Kidney tubule cell (primary cell): Measurements from ENCODE around the gene MAT2A.
"Not testable (repeated sequence)": the region's sequence is repeated elsewhere in the genome, so short reads cannot be mapped to it uniquely, and the experiment has no call there.

Source experiments
- DNase-seq: peaks from one replicate; pipeline ENCODE4 v3.0.0-alpha.2; 2018; ENCODE audit warnings: low spot score

The MAT2A gene

GRCh38 chr2:85524336-85524908 lies 14.5 kb upstream of the MAT2A start:
- DNase-seq: no peak

- no peak for DNase-seq
Measured at GRCh38 chr2:85525029-85525428, 13.9 kb upstream of the MAT2A start.

GRCh38 chr2:85525567-85525966 lies 13.4 kb upstream of the MAT2A start:
- DNase-seq: no peak

DNA sequence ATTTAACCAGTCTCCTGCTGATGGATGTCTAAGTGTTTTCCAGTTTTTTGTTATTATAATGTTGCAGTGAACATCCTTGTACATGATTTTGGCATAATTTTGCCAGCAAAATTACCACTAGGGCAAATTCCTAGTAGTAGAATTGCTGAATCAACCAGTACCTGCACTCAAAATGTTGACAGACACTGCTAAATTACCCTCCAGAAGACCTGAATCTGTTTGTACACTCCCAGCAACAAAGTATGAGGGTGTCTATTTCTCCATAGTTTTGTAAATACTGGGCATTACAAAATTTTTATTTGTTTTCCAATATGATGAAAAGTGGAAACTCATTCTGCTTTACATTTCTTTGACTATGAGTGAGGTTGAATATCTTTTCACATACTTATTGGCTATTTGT lies 11.2 kb upstream of the MAT2A start:
- no peak for DNase-seq

- no peak for DNase-seq
Measured at GRCh38 chr2:85528355-85528754, 10.6 kb upstream of the MAT2A start.

DNA sequence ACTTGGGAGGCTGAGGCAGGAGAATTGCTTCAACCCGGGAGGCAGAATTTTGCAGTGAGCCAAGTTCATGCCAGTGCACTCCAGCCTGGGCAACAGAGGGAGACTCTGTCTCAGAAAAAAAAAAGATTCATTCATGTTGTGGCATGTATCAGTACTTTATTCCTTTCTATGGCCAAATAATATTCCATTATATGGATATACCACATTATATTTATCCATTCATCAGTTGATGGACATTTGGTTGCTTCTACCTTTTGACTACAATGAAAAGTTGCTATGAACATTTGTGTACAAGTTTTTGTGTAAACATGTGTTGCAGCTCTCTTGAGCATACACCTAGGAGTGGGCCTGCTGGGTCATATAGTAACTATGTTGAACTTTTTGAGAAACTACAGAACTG lies 9.2 kb upstream of the MAT2A start:
- no peak for DNase-seq

- no peak for DNase-seq
Measured at GRCh38 chr2:85531589-85531988, 7.4 kb upstream of the MAT2A start.

DNA sequence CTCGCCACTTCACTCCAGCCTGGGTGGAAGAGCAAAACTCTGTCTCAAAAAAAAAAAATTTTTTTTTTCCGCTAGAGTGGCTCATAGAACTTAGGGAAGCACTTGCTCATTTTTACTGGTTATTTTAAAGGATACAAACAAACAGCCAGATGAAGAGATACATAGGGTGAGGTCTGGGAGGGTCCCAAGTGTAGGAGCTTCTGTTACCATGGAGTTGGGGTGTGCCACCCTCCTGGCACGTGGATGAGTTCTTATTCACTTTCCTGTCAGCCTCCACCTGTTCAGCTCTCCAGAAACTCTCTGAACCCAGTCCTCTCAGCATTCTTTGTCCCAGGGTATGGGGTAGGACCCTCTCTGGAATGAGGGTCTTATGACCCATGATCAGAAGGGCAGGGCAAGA lies 4.9 kb upstream of the MAT2A start:
- DNase-seq: no peak

DNA sequence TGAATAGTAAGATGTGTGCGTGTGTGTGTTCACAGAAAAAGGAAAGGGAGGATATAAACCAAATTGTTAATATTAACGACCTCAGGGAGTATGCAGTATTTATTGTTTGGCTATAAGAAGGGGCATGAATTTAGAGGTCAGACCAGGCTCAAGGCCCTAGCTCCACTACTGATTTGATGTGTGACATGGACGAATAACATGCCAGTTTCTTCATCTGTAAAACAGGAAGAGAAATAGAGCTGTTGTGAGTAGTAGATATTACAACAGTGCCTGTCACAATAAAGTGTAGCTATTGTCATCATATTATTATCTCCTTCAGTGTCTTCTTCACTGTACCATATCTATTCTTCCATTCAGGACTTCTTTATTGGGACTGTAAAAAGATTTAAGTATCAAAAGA lies 4.1 kb upstream of the MAT2A start:
- no peak for DNase-seq

DNA sequence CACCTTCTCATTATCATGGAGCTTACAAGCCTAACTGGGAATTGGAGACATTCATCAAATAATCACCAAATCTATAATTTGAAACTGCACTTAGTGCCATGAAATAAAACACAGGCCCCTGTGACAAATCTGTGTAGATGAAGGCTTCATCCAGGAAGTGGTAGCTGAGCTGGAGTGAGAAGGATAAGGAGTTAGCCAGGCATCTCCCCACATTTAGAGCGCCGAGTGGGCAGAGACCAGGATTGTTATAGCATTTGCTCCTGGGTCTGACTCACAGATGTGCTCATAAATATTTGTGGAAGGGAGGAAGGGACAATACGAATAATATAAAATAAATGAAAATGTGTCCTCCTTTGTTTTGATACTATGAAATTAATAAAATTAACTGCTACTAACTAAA lies 2.5 kb upstream of the MAT2A start:
- peak; percentile 77 for DNase-seq

DNA sequence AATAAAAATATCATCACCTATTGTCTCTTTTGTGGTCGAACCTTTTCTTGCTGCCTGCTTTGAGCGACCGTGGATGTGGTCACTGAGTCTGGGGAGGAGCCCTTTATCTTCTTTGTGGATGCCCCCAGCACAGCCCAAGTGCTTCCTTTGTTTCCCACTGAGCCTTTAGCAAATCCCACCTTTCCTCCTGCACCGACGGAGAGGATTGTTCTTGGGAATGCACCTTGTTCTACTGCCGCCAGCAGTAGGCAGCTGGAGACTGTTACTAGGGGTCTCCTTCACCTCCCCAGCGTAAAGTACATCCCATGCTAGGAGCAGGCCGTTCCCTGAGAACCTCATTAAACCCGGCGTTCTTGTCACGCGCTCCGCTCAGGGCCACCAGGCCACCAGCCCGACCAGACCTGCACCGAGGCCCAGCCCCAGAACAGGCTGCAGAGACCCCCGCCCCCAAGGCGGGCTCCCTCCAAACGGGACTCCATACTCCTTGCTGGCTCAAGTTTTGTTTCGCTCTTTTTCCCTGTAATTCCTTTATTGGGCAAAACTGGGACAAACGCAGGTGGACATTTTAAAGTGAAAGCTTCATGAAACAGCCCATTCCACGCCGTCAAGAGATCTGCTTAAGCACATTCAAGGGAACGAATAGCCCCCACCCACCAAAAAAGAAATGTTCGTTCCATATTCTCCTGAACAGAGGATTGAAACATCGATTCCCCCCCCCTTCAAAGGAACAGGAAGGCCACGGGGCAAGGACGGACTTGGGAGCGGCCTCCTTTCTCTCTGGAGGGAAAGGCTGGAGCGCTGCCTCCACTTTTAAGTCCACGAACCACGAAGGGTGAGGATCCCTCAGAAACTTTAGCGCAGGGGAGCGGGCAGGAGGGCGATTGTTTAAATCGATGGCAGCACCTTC lies 1.1 kb upstream of the MAT2A start:
- peak; percentile 55 for DNase-seq

DNA sequence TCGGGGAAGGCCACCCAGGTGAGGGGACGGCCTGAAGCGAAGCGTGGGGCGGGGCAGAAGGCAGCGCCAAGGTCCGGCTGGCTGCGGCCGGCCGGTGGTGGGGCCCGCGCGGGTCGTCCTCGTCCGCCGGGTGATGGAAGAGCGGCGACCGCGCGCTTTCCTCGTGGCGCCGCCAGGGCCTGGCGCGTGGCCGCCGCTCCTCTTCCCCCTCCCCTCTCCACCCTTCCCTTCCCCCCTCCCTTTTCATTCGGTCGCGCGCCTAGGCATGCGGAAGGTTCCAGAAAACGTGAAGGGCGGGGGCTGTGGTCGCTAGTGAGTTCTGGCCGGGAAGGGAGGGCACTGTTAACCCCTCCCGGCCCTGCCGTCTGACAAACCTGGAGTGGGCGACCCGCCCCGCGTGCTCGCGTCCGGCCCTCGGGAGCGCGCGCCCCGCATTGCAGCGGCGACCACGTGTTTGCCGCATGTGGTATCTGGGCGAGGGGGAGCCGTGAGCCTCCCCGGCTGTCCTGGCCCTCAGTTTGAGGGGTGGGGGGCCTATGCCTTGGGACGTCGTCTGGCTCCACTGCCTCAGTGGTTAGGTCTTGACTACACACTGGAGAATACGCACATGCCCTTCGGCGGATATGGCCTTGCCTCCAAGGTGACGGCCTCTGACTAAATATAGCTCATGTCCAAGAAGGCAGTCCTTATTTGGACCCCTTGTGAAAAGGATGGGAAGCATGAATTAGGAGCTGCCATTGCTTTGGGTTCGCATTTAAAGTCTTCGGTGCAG lies 579 bp downstream of the MAT2A start:
- peak; percentile 71 for DNase-seq

DNA sequence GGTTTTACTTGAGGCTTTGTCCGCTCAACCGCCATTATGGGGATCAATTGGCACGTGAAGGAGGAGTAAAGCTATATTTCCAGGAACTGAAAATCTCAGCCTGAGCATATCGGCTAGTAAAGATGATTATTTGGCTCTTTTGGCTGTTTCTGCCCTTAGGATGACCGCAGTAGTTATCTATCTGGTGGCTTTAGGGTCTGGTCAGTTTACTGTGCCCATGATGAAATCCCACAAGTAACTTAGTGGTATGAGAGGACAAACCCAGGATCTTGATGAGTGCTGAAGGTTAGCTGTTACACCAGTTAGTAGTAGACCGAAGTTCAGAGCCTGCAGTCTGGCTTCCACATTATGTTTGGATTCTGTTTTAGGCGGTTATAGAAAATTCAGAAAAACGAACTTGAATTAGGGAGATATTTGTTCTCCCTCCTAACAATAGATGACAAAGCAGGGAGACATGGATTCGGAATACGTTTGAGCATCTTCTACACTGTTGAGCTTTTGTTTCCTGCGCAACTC lies 1.2 kb downstream of the MAT2A start:
- peak; percentile 25 for DNase-seq

- no peak for DNase-seq
Measured at GRCh38 chr2:85541262-85541661, 2.3 kb downstream of the MAT2A start.

- DNase-seq: no peak
Measured at GRCh38 chr2:85541753-85542457, 2.9 kb downstream of the MAT2A start.

GRCh38 chr2:85542777-85543176 lies 3.8 kb downstream of the MAT2A start:
- DNase-seq: no peak

- not testable (repeated sequence) for DNase-seq
Measured at GRCh38 chr2:85544254-85544691, 5.3 kb downstream of the MAT2A start.

DNA sequence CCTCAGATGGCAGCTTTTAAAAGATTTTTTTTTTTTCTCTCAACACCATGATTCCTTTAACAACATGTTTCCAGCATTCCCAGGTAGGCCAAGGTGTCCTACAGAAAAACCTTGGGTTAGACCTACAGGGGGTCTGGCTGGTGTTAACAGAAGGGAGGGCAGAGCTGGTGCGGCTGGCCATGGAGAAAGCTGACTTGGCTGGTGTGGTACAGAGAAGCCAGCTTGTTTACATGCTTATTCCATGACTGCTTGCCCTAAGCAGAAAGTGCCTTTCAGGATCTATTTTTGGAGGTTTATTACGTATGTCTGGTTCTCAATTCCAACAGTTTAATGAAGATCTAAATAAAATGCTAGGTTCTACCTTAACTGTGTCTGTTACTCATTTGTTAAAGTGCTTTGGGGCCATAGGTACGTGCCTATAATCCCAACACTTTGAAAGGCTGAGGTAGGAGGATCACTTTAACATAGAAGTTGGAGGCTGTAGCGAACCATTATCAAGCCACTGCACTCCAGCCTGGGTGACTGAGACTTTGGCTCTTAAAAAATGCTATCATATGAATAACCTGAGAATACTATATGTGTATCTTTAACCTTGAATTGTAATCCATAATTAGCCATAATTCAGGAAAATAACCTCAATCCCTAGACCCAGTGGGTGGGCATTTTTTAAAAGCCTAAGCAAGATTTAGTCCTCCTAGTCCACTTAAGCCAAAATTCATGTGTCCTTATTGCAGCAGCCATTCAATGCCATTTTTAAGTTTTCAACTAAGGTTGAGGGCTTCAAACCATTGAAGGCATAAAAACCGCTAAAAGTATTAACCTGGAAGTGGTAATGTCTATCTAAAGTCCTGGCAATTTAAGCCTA lies 6.2 kb downstream of the MAT2A start:
- not testable (repeated sequence) for DNase-seq

DNA sequence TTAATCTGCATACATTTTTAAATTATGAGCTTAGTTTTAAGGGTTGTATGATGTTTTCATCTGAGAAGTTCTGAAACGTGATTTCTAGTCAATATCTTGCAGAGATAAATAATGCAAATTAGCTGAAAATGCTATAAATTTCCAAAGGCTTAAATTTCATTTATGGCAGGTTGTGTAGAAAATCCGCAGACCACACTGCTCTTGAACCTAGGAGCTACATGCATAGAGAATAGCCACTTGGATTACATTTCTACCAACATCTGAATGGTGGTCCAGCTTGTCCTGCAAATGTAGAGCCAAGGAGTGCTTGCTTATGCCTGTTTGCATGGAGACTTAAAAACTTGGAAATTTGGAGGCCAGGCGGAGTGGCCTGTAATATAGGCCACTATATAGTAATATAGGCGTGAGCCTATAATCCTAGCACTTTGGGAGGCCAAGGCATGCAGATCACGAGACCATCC lies 6.8 kb downstream of the MAT2A start:
- DNase-seq: no peak

GRCh38 chr2:85547089-85547858 lies 8.3 kb downstream of the MAT2A start:
- DNase-seq: no peak
